ENCODE measurements around the gene KIF1A.
"Not testable (repeated sequence)": the region's sequence is repeated elsewhere in the genome, so short reads cannot be mapped to it uniquely, and the experiment has no call there.

KIF1A gene

GRCh38 chr2:240714747-240715725, 105.0 kb downstream of the KIF1A start:
- no peak for DNase-seq

DNA sequence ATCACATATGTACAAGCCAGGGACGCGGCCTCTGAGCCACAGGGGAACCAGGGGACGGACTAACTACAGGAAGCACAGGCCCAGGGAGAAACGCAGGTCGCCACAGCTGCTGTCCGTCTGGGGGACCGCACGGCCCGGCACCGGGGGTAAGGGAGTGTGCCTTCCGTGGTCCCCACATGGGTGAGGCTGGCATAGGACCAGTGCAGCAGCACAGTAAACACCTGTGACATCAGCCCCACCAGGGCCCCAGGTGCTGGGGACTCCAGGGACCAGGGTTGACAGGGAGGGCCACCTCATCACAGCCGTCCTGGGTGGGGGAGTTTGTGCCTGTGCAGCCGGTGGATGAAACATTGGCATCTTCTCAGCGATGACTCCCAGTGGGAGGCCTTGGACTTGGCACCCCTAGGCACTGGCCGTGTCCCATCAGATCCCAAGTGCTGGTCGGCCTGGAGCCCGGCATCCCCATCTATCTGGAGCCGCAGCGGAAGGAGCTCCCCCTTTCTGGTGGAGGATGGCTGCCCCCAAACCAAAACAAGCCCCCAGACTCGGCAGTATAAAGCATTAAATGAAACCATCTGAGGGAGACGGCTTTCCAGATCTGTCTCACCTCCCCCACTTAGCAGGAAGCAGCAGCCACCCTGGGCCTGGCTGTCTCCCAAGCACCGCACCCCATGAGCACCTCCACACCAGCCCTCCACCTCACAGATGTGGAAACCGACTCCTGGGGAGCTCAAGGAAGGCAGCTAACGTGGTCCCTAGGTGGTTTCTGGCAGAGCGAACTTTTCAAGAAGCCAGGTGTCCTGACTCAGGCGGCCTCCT, 105.9 kb downstream of the KIF1A start:
- DNase-seq, result no peak

GRCh38 chr2:240713071-240713927, 106.7 kb downstream of the KIF1A start:
- DNase-seq, result no peak

DNA sequence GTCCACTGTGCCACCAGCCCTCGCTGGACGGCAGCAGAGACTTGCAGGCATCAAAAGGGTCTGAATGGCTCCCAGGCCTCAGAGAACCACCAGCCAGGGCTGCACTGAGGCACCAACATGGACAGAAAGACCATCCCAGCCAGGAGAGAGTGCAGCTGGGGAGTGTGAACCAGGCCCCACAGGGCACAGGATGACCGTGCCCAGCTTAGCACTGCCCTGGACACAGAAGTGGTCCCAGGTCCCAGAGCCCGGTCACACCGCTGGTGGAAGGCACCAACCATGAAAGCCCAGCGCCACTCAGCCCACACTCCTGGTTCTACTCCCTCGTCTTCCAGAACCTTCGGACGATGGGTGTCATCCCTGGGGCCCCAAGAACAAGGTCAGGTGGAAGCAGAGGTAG, 107.9 kb downstream of the KIF1A start:
- DNase-seq, result no peak

DNA sequence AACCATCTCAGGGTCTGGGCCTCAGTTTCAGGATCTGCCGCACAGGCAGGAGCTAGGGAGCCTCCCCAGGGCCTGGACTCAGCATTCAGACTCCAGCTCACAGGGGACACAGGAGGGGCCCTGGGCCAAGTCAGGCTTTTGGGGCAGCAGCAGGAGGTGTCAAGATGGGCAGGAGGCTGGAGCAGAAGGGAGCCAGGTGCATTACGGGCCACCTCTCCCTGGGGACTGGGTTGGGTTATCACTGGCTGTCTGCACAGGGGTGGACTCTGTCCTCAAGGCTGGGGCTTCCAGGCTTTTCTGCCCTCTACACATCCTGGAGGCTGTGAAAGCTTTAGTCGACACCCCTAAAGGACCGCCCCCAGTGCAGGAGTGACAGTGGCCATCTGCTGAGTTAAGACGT, 108.3 kb downstream of the KIF1A start:
- no peak for DNase-seq

DNA sequence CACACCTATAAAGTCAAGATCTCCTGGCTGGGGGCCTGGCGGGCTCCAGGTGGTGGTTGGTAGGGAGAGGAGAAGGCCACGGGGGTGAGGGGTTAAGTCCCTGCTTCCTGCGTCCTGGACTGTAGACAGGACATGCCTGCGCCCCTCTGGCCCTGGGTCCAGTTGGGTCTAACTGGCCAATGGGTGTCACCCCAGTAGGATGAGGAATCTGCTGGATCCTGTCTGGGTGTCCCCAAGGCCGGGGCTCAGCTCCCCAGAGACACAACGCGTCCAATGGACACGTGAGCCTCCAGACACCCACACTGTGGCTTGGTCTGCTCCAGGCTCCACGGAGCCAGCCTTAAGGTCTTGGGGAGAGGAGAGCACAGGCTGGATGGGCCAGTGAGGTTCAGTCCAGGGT, 108.7 kb downstream of the KIF1A start:
- DNase-seq, result no peak

DNA sequence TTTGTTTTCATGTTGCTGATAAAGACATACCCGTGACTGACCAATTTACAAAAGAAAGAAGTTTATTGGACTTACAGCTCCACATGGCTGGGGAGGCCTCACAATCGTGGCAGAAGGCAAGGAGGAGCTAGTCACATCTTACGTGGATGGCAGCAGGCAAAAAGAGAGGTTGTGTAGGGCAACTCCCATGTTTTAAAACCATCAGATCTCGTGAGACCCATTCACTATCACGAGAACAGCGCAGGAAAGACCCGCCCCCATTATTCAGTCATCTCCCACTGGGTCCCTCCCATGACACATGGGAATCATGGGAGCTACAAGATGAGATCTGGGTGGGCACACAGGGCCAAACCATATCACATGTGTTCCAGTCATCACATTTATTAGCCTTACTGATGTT, 111.6 kb downstream of the KIF1A start:
- no peak for DNase-seq

- DNase-seq, result no peak
Observed at GRCh38 chr2:240707821-240708220, 112.2 kb downstream of the KIF1A start.

DNA sequence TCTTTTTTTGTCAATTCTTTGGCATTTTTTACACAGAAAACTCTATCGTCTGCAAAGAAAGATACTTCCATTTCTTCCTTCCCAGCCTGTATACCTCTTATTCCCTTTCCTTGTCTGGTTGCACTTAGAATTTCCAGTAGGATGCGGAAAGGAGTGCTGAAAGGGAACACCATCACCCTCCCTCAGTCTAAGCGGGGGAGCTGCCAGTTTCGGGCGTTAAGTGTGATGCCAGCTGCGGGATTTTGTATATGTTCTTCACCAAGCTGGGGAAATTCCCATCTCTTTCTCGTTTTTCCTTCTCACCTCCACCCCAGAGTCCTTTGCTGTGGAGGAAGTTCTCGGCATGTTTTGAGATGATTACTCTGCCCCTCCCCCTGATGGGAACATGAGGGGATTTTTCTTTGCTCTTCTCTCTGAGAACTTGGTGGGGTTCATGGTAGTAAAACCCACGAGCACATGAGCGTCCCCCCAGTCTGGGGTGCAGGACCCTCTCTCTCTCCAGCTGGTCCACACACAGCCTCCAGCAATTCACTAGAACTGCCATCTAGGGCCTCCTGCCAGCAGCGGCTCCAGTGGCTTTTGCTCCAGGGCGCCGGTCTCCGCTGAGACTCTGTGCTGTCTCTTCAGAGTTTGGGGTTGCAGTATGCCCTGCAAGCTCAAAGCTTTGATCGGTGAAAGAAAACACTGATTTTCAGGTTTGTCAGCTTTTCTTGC, 112.8 kb downstream of the KIF1A start:
- no peak for DNase-seq

- no peak for DNase-seq
Observed at GRCh38 chr2:240705204-240705791, 114.7 kb downstream of the KIF1A start.

GRCh38 chr2:240704651-240705050, 115.4 kb downstream of the KIF1A start:
- DNase-seq, result peak; percentile 22

GRCh38 chr2:240703417-240704341, 116.3 kb downstream of the KIF1A start:
- DNase-seq, result no peak

- no peak for DNase-seq
Observed at GRCh38 chr2:240702640-240703011, 117.4 kb downstream of the KIF1A start.

DNA sequence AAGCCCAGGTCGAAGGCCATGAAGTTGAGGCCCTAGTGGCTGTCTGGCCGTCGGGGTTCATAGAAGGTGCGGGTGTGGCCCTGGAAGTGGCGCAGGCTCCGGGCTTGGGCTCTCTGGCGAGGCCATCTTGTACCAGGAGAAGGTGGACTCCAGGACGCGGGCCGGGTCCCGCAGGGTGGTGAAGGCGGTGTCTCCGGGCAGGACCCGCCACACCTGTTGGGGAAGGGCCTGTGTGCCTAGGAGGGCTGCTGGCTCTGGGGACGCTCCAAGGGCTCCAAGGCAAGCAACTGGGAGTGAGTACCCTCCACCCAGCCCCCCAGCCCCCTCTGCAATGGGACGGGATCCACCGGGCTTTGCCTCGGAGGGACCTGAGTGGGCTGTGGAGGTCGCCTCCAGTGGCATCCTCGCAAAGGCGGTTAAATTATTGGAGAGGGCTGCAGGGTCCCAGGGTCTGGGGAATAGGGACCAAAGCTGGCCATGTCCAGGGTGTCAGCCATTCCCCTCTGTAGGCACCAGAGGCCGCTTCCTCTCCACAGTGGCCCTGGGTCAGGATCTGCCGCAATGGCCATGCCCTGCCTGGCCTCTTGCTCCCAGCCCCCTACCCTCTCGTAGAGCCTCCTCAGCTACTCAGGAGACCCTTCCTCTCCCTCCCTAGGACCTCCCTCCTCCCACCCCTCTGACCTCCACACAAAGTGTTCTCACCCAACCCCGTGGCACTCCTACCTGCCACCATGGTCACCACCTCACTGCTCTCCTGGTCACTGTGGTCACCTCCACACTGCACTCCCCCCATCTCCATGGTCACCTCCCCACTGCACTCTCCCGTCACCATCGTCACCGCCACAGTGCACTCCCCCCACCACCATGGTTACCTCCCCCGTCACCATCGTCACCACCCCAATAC, 118.0 kb downstream of the KIF1A start:
- no peak for DNase-seq

GRCh38 chr2:240701091-240701735, 118.8 kb downstream of the KIF1A start:
- DNase-seq, result no peak

GRCh38 chr2:240700616-240701015, 119.4 kb downstream of the KIF1A start:
- not testable (repeated sequence) for DNase-seq

GRCh38 chr2:240699835-240700234, 120.2 kb downstream of the KIF1A start:
- not testable (repeated sequence) for DNase-seq

DNA sequence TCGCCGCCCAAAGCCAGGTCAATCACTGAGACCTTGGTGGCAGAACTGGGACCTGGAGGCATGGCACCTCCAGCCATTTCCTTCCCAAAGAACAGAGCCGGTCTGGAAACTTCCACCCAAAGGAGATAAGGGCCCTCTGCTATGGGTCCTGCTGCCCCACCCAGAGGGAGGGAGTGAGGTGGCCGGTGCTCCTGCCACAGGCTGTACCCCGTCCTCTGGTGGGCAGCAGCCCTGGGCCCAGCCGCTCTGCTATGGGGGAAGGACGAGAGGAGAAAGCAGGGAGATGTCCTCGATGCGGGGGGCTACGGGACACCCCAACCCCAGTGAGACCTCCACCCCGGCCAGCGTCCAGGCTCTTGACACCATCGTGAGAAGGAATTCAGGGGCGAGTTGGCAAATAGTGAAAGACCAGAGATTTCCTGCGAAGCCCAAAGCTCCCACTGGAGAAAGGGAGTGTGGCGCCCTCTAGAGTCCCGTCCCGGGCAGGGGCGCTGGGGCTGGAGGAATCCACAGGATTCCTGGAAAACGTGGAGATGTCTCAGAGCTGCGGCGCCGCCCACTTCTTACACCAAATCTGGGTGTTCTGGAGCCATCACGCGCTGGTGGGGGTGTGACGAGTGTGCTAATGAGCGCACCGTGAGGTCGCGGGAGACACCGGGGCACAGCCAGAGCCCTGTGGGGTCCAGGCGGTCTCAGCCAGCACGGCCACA, 121.0 kb downstream of the KIF1A start:
- DNase-seq, result not testable (repeated sequence)

All from stimulated activated CD4-positive, alpha-beta T cell treated with anti-CD3 and anti-CD28 coated beads, Interleukin-12 subunit alpha, Interleukin-12 subunit beta, amount 100 ng/mL, for 4 hours (primary cell).